Activated CD4-positive, CD25-positive, alpha-beta regulatory T cell (primary cell): ENCODE data around the gene CCDC87.
"Not testable (repeated sequence)": the region's sequence is repeated elsewhere in the genome, so short reads cannot be mapped to it uniquely, and the experiment has no call there.

Source experiments
- DNase-seq, 4 experiments: peaks; one replicate each; lab custom pipeline; 2025; lab: John Stamatoyannopoulos, UW

CCDC87 gene

GRCh38 chr11:66592457-66593302, at the start of gene CCDC87, which contains the start of gene CCS:
TSS of gene CCDC87 (minus strand) at chr11:66593063. CDS start at chr11:66593015, 48 bp downstream.
TSS of gene CCS (plus strand) at chr11:66593185. CDS start at chr11:66593262, 77 bp downstream.
- peak; percentile 96 to 99 (median 96) for DNase-seq

- no peak for DNase-seq
Measured at GRCh38 chr11:66641834-66642233, 49.0 kb upstream of the CCDC87 start.

- DNase-seq, result not testable (repeated sequence)
Measured at GRCh38 chr11:66639814-66640340, 47.0 kb upstream of the CCDC87 start.

- DNase-seq, result peak in 1 of 4 experiments; percentile 40
Measured at GRCh38 chr11:66639066-66639813, 46.4 kb upstream of the CCDC87 start.

GRCh38 chr11:66638177-66639065, 45.6 kb upstream of the CCDC87 start, which contains the start of gene RBM4:
TSS of gene RBM4 (plus strand) at chr11:66638703. CDS start at chr11:66639712, 1,009 bp downstream.
- DNase-seq, result peak; percentile 85 to 90 (median 87)

- no peak for DNase-seq
Measured at GRCh38 chr11:66637557-66638176, 44.8 kb upstream of the CCDC87 start.

- no peak for DNase-seq
Measured at GRCh38 chr11:66636411-66636810, 43.5 kb upstream of the CCDC87 start.

GRCh38 chr11:66632952-66633351, 40.1 kb upstream of the CCDC87 start:
- no peak for DNase-seq

GRCh38 chr11:66631883-66632282, 39.0 kb upstream of the CCDC87 start:
- no peak for DNase-seq

- no peak for DNase-seq
Measured at GRCh38 chr11:66629356-66629755, 36.5 kb upstream of the CCDC87 start.

- no peak for DNase-seq
Measured at GRCh38 chr11:66628061-66628603, 35.3 kb upstream of the CCDC87 start.

GRCh38 chr11:66626926-66627325, 34.1 kb upstream of the CCDC87 start:
- no peak for DNase-seq

GRCh38 chr11:66626382-66626781, 33.5 kb upstream of the CCDC87 start:
- DNase-seq, result no peak

GRCh38 chr11:66625752-66626149, 32.9 kb upstream of the CCDC87 start:
- no peak for DNase-seq

GRCh38 chr11:66625041-66625751, 32.3 kb upstream of the CCDC87 start:
- DNase-seq, result no peak

GRCh38 chr11:66624450-66624849, 31.6 kb upstream of the CCDC87 start:
- DNase-seq, result no peak

- no peak for DNase-seq
Measured at GRCh38 chr11:66619080-66619554, 26.3 kb upstream of the CCDC87 start.

GRCh38 chr11:66617155-66617834, 24.4 kb upstream of the CCDC87 start:
- DNase-seq, result no peak
